Measurements from ENCODE around the gene BHMT.

BHMT gene

DNA sequence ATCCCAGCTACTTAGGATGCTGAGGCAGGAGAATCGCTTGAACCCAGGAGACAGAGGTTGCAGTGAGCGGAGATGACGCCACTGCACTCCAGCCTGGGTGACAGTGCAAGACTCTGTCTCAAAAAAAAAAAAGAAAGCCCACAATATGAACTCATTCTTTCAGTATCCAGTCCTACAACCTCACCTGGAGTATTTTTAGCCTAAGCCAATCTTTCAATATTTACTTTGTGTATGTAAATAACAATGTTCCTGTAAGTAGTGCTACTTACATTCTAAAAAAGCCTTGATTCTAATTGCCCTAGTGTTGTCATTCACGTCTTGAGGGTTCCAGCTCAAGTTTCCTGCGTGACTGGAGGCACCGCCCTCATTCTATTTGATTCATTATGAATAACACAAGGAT lies 62.0 kb downstream of the BHMT start:
- TF ChIP-seq GATA2 (IDR thresholded peaks at IDR 0.05; ENCODE audit: low read depth, low read length), result no peak
- no peak for TF ChIP-seq GATA3 (IDR thresholded peaks at IDR 0.05; ENCODE audit: low read depth, low read length)

GRCh38 chr5:79181419-79182022 lies 69.9 kb downstream of the BHMT start:
- TF ChIP-seq GATA3 (IDR thresholded peaks at IDR 0.05; ENCODE audit: low read depth, low read length) (no peak), GATA2 (IDR thresholded peaks at IDR 0.05; ENCODE audit: low read depth, low read length) (no peak)
